Spinal cord (tissue), 10 donors: ENCODE data around the gene UTP14A. TPM values are rescaled to one million over a fixed set of nuclear protein-coding genes. Genes with fewer than 3 reads are reported as not detected.

ENCODE experiments used
- DNase-seq, 6 donors: peaks; one replicate each; pipeline versions ENCODE4 v3.0.0 to v3.0.0-alpha.2; 2013 to 2015; ENCODE audit warnings: low spot score in 6 of 6, low read depth in 4 of 6
- H3K27ac ChIP-seq: one replicate; pipeline ENCODE4 v1.5.1; 2013; ENCODE audit warnings: low read depth, low read length, control low read depth
- H3K27me3 ChIP-seq: one replicate; pipeline ENCODE4 v1.6.1; 2013; ENCODE audit warnings: low read length; ENCODE audit not compliant: control insufficient read depth, insufficient read depth
- H3K36me3 ChIP-seq: one replicate; pipeline ENCODE4 v1.6.1; 2013; ENCODE audit warnings: low read length; ENCODE audit not compliant: control insufficient read depth, insufficient read depth
- H3K4me1 ChIP-seq: one replicate; pipeline ENCODE4 v1.6.1; 2013; ENCODE audit warnings: low read length; ENCODE audit not compliant: control insufficient read depth, insufficient read depth
- H3K4me3 ChIP-seq: one replicate; pipeline ENCODE4 v1.5.1; 2013; ENCODE audit warnings: low read depth, low read length, control low read depth
- H3K9me3 ChIP-seq: one replicate; pipeline ENCODE4 v1.6.1; 2013; ENCODE audit warnings: low read length; ENCODE audit not compliant: control insufficient read depth, insufficient read depth
- WGBS: methylation state at CpG from one replicate; pipeline ENCODE4 v1.1.5; 2013; ENCODE audit warnings: missing lambda C conversion rate; ENCODE audit not compliant: insufficient coverage; 5-methylcytosine and 5-hydroxymethylcytosine counted together
- polyA plus RNA-seq, 2 donors: library from polyadenylated mRNA; unstranded; fragments of 120-200 nt; gene quantifications; one replicate each; pipeline ENCODE4 v1.2.1, GENCODE V29; 2013; ENCODE audit not compliant: insufficient read length in 2 of 2
- total RNA-seq, 2 donors: library from RNA; depleted of rRNA in 1 of 2; stranded (reverse); fragments of 120-200 nt in 1 of 2; fragments of >200 nt in 1 of 2; gene quantifications; one replicate each; pipeline versions ENCODE4 v1.2.3 to v1.2.4, GENCODE V29; 2013 to 2014
- donor health status: healthy.

Gene UTP14A
- total and polyA plus RNA-seq, 4 donors, result 9.5 to 15.0 (median 13.9) TPM

GRCh38 chrX:129939986-129940385 is 34.0 kb downstream of the UTP14A start:
- WGBS, result 27% methylated on average over 7 of the region's 8 CpGs
- Histone ChIP-seq H3K9me3 (no peaks in the 10 kb centered on the region), H3K4me3 (no peak overlapping the region), H3K4me1 (no peaks in the 10 kb centered on the region), H3K36me3 (no peaks in the 10 kb centered on the region), H3K27ac (no peak overlapping the region), H3K27me3 (no peaks in the 10 kb centered on the region)
- no peak for DNase-seq

- H3K9me3 ChIP-seq, result no peaks in the 10 kb centered on the region
- no CpG with 5 or more reads among the region's 2 CpGs for WGBS
- H3K27ac ChIP-seq, result no peak overlapping the region
- H3K4me3 ChIP-seq, result no peak overlapping the region
- no peaks in the 10 kb centered on the region for H3K4me1 ChIP-seq
- no peak for DNase-seq
- H3K36me3 ChIP-seq, result no peaks in the 10 kb centered on the region
- no peaks in the 10 kb centered on the region for H3K27me3 ChIP-seq
Observed at GRCh38 chrX:129940721-129941120, 34.8 kb downstream of the UTP14A start.

GRCh38 chrX:129945131-129945530 is 39.2 kb downstream of the UTP14A start:
- Histone ChIP-seq H3K27me3 (no peaks in the 10 kb centered on the region), H3K4me3 (no peak overlapping the region), H3K4me1 (no peaks in the 10 kb centered on the region), H3K27ac (no peak overlapping the region), H3K36me3 (no peaks in the 10 kb centered on the region), H3K9me3 (no peaks in the 10 kb centered on the region)
- no peak for DNase-seq
- 86% methylated on average over 1 of the region's 1 CpG for WGBS

- no peaks in the 10 kb centered on the region for H3K36me3 ChIP-seq
- H3K4me1 ChIP-seq, result peaks cover 25% of the 10 kb centered on the region
- H3K27me3 ChIP-seq, result peaks cover 20% of the 10 kb centered on the region
- 34% methylated on average over 18 of the region's 18 CpGs for WGBS
- H3K27ac ChIP-seq, result no peak overlapping the region
- no peak for DNase-seq
- H3K9me3 ChIP-seq, result no peaks in the 10 kb centered on the region
- no peak overlapping the region for H3K4me3 ChIP-seq
Observed at GRCh38 chrX:129953334-129953648, 47.3 kb downstream of the UTP14A start.

- Histone ChIP-seq H3K4me1 (peaks cover 25% of the 10 kb centered on the region), H3K27ac (no peak overlapping the region), H3K4me3 (no peak overlapping the region), H3K9me3 (no peaks in the 10 kb centered on the region), H3K36me3 (no peaks in the 10 kb centered on the region), H3K27me3 (peaks cover 20% of the 10 kb centered on the region)
- no peak for DNase-seq
- WGBS, result no CpG with 5 or more reads among the region's 4 CpGs
Observed at GRCh38 chrX:129953881-129954280, 47.9 kb downstream of the UTP14A start.

GRCh38 chrX:129954804-129955203 is 48.8 kb downstream of the UTP14A start:
- Histone ChIP-seq H3K27me3 (peaks cover 23% of the 10 kb centered on the region), H3K36me3 (no peaks in the 10 kb centered on the region), H3K4me1 (peaks cover 32% of the 10 kb centered on the region), H3K4me3 (no peak overlapping the region), H3K9me3 (no peaks in the 10 kb centered on the region), H3K27ac (no peak overlapping the region)
- DNase-seq, result no peak
- WGBS, result no CpG with 5 or more reads among the region's 3 CpGs

GRCh38 chrX:129955682-129956081 is 49.7 kb downstream of the UTP14A start:
- Histone ChIP-seq H3K4me1 (peaks cover 32% of the 10 kb centered on the region), H3K4me3 (no peak overlapping the region), H3K36me3 (no peaks in the 10 kb centered on the region), H3K9me3 (no peaks in the 10 kb centered on the region), H3K27me3 (peaks cover 23% of the 10 kb centered on the region), H3K27ac (no peak overlapping the region)
- no peak for DNase-seq
- 61% methylated on average over 2 of the region's 3 CpGs for WGBS

GRCh38 chrX:129956145-129956544 is 50.2 kb downstream of the UTP14A start:
- 89% methylated on average over 6 of the region's 10 CpGs for WGBS
- H3K27ac ChIP-seq, result no peak overlapping the region
- H3K36me3 ChIP-seq, result no peaks in the 10 kb centered on the region
- no peak overlapping the region for H3K4me3 ChIP-seq
- H3K9me3 ChIP-seq, result no peaks in the 10 kb centered on the region
- H3K4me1 ChIP-seq, result peaks cover 36% of the 10 kb centered on the region
- H3K27me3 ChIP-seq, result peaks cover 25% of the 10 kb centered on the region
- DNase-seq, result no peak

GRCh38 chrX:129956765-129957164 is 50.8 kb downstream of the UTP14A start:
- DNase-seq, result no peak
- no peaks in the 10 kb centered on the region for H3K9me3 ChIP-seq
- peak overlapping the region; percentile 31 for H3K4me3 ChIP-seq
- H3K36me3 ChIP-seq, result no peaks in the 10 kb centered on the region
- H3K4me1 ChIP-seq, result peaks cover 39% of the 10 kb centered on the region
- H3K27me3 ChIP-seq, result peaks cover 25% of the 10 kb centered on the region
- H3K27ac ChIP-seq, result no peak overlapping the region
- 19% methylated on average over 11 of the region's 20 CpGs for WGBS

GRCh38 chrX:129957241-129958082 is 51.5 kb downstream of the UTP14A start:
- Histone ChIP-seq H3K9me3 (no peaks in the 10 kb centered on the region), H3K27ac (peak overlapping the region; percentile 30), H3K36me3 (no peaks in the 10 kb centered on the region), H3K4me1 (peaks cover 33% of the 10 kb centered on the region), H3K27me3 (peaks cover 22% of the 10 kb centered on the region), H3K4me3 (peak overlapping the region; percentile 38)
- 31% methylated on average over 47 of the region's 56 CpGs for WGBS
- DNase-seq, result peak in 2 of 6 donors; percentile 56 to 62
